Measurements from ENCODE around the gene PTOV1. TPM values are rescaled to one million over a fixed set of nuclear protein-coding genes. Genes with fewer than 3 reads are reported as not detected.
A peak's percentile ranks its signal among the peaks of the same experiment; 100 is the strongest.

Gene PTOV1
- total RNA-seq, 1 donor from 2014 or later = 466 TPM

DNA sequence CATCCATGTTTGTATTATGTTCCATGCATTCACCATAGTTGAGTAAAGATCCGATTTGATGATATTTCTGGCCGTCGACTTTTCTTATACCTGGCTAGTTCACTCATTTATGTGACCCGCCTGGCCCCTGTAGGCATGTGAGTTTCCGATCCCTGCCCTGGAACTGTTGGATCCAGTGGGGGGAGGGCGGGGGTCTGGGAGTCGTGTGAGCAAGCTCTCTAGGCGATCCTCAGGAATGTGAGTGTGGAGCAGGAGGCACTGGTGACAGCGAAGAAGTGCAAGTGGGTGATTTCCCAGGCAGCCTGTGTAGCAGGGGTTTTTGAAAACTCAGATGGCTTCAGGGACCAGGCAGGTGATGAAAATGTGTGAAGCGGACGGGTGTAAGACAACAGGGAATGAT, 10.6 kb upstream of the PTOV1 start:
- TF ChIP-seq, protein P1, sequence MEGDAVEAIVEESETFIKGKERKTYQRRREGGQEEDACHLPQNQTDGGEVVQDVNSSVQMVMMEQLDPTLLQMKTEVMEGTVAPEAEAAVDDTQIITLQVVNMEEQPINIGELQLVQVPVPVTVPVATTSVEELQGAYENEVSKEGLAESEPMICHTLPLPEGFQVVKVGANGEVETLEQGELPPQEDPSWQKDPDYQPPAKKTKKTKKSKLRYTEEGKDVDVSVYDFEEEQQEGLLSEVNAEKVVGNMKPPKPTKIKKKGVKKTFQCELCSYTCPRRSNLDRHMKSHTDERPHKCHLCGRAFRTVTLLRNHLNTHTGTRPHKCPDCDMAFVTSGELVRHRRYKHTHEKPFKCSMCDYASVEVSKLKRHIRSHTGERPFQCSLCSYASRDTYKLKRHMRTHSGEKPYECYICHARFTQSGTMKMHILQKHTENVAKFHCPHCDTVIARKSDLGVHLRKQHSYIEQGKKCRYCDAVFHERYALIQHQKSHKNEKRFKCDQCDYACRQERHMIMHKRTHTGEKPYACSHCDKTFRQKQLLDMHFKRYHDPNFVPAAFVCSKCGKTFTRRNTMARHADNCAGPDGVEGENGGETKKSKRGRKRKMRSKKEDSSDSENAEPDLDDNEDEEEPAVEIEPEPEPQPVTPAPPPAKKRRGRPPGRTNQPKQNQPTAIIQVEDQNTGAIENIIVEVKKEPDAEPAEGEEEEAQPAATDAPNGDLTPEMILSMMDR (conservative IDR thresholded peaks at IDR 0.05) = no peak
- Mint-ChIP-seq H3K27me3 (ENCODE audit: low read depth) (no peaks in the 10 kb centered on the region), H3K9me3 (no peaks in the 10 kb centered on the region), H3K27ac (ENCODE audit: unreplicated experiment) (no peak overlapping the region), H3K4me1 (peaks cover 5% of the 10 kb centered on the region), H3K36me3 (ENCODE audit: low read depth) (peaks cover 19% of the 10 kb centered on the region), H3K4me3 (peak overlapping the region; percentile 44)
- DNase-seq (ENCODE audit: low read depth, low spot score) = no peak

DNA sequence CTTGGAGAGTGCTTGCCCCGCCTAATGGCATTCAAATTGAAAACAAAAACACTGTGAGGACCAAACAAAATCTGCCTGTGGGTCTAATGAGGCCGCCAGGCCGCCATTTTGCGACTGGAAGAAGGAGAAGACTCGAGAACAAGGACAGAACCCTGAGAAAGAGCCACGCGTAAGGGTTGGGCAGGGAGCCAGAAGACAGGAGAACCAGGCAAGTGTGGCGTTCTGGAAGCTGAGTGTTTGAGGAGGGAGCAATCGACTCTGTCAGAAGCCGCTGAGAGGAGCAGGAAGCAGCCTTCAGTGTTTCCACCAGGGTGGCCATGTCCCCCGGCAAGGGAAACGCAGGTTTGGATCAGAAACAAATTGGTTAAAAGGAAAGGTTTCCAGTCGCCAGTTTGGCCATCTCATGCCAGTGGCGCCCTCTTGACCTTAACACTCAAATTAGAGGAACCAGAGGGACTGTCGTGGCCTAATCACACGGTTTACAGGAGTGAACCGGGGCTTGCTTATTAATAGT, 10.2 kb upstream of the PTOV1 start:
- Mint-ChIP-seq H3K27ac (ENCODE audit: unreplicated experiment) (no peak overlapping the region), H3K27me3 (ENCODE audit: low read depth) (no peaks in the 10 kb centered on the region)

DNA sequence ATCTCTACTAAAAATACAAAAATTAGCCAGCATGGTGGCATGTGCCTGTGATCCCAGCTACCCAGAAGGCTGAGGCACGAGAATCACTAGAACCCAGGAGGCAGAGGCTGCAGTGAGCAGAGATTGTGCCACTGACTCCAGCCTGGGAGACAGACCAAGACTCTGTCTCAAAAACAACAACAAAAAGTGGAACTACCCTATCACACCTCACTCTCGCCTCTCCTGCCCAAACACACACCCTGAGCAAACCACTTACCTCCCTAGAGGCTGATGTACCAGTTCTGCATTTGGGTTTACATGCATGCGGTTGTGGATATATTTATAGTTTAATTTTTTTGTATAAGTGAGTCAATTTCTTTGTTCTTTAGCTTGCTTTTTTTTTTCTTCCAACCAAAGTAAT, 7.7 kb upstream of the PTOV1 start:
- Mint-ChIP-seq H3K27ac (ENCODE audit: unreplicated experiment) (no peak overlapping the region), H3K4me1 (peaks cover 5% of the 10 kb centered on the region), H3K9me3 (no peaks in the 10 kb centered on the region), H3K4me3 (no peak overlapping the region), H3K27me3 (ENCODE audit: low read depth) (no peaks in the 10 kb centered on the region), H3K36me3 (ENCODE audit: low read depth) (peaks cover 13% of the 10 kb centered on the region)
- TF ChIP-seq, protein P1 (conservative IDR thresholded peaks at IDR 0.05) = no peak
- DNase-seq (ENCODE audit: low read depth, low spot score) = no peak

More for the DNA sequence above, 10.2 kb upstream of the PTOV1 start:
- H3K36me3 Mint-ChIP-seq (ENCODE audit: low read depth) = peaks cover 19% of the 10 kb centered on the region
- H3K4me1 Mint-ChIP-seq = peaks cover 5% of the 10 kb centered on the region
- TF ChIP-seq, protein P1 (conservative IDR thresholded peaks at IDR 0.05) = no peak
- no peaks in the 10 kb centered on the region for H3K9me3 Mint-ChIP-seq
- peak overlapping the region; percentile 20 for H3K4me3 Mint-ChIP-seq
- DNase-seq (ENCODE audit: low read depth, low spot score) = no peak

DNA sequence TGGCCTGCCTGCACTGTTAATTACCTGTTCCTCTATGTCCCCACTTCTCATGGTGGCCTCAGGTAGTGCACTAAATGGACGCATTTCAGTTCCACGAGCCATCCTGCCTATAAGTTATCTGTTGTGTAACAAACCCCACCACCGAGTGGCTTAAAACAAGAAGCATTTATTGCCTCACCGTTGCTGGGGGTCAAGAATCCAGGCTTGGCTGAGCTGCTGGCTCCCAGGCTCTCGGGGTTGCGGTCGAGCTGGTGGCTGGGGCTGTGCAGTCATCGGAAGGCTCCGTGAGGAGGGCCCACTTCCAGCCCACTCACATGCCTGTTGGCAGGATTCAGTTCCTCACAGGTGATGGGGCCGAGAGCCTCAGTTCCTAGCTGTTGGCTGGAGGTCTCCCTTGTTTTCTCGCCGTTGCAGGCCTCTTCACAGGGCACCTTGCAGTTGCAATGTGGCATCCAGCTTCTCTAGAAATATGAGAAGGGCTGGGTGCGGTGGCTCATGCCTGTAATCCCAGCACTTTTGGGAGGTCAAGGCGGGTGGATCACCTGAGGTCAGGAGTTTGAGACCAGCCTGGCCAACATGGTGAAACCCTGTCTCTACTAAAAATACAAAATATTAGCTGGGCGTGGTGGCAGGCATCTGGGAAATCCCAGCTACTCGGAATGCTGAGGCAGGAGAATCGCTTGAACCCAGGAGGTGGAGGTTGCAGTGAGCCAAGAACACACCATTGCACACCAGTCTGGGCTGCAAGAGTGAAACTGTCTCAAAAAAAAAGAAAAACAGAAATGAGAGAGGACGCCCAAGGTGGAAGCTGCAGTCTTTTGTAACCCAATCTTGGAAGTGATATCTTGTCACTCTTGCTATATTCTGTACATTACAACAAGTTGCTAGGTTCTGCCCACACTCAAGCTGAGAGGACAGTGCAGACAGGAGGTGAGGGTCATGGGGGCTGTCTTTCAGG, 6.5 kb upstream of the PTOV1 start:
- Mint-ChIP-seq H3K36me3 (ENCODE audit: low read depth) (peaks cover 10% of the 10 kb centered on the region), H3K9me3 (peaks cover 2% of the 10 kb centered on the region), H3K27ac (ENCODE audit: unreplicated experiment) (no peak overlapping the region), H3K27me3 (ENCODE audit: low read depth) (no peaks in the 10 kb centered on the region), H3K4me1 (peaks cover 5% of the 10 kb centered on the region), H3K4me3 (no peak overlapping the region)
- no peak for DNase-seq (ENCODE audit: low read depth, low spot score)
- TF ChIP-seq, protein P1 (conservative IDR thresholded peaks at IDR 0.05) = no peak

DNA sequence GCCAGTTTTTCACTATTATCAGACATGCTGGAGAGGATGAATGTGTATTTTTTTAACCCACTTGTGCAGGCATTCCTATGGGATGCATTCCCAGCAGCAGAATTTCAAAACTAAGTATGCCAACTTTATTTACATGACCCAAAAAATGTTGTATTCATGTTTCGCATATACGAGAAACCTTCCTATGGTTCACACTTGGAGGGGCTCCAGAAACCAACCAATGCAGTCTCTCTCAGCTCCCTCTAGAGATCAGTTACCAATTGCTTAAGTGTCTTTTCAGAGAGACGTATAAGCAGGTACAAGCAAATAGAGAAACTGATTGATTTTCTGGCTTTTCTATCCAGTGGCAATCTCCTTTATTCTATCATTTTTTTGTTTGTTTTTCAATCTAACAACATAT, 5.5 kb upstream of the PTOV1 start:
- peaks cover 18% of the 10 kb centered on the region for H3K36me3 Mint-ChIP-seq (ENCODE audit: low read depth)
- H3K4me3 Mint-ChIP-seq = no peak overlapping the region
- no peak for DNase-seq (ENCODE audit: low read depth, low spot score)
- H3K9me3 Mint-ChIP-seq = peaks cover 4% of the 10 kb centered on the region
- H3K27me3 Mint-ChIP-seq (ENCODE audit: low read depth) = no peaks in the 10 kb centered on the region
- peaks cover 11% of the 10 kb centered on the region for H3K4me1 Mint-ChIP-seq
- TF ChIP-seq, protein P1 (conservative IDR thresholded peaks at IDR 0.05) = no peak
- H3K27ac Mint-ChIP-seq (ENCODE audit: unreplicated experiment) = no peak overlapping the region
